C4-2B (cell line): ENCODE measurements around the gene ZNF532.

Experiments
- ZFX ChIP-seq: fragments of 450-650 bp; IDR thresholded peaks from 2 replicates; pipeline ENCODE4 v1.6.1; 2017
- TF ChIP-seq, protein P1 (sequence below): fragments of 450-650 bp; conservative IDR thresholded peaks from 2 replicates; pipeline ENCODE4 v1.5.1; 2017; ENCODE audit warnings: mild to moderate bottlenecking

DNA sequence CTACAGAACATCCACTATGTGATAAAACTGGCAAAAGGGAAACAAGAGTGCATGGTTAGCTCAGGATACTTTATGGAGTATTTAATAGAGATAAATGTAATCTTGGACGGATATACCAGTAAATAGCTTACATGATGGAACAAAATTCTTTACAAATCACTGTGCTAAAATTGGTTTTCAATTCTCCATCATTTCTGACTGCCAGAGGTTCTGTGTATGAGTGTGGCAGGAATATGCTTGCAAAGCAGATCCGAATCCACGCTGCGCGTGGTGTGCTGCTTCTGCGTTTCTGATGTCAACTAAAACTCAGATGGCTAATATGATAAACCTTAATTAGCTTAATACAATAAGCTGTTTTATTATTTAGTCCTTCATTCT, 2.1 kb downstream of the ZNF532 start:
- TF ChIP-seq, protein P1, sequence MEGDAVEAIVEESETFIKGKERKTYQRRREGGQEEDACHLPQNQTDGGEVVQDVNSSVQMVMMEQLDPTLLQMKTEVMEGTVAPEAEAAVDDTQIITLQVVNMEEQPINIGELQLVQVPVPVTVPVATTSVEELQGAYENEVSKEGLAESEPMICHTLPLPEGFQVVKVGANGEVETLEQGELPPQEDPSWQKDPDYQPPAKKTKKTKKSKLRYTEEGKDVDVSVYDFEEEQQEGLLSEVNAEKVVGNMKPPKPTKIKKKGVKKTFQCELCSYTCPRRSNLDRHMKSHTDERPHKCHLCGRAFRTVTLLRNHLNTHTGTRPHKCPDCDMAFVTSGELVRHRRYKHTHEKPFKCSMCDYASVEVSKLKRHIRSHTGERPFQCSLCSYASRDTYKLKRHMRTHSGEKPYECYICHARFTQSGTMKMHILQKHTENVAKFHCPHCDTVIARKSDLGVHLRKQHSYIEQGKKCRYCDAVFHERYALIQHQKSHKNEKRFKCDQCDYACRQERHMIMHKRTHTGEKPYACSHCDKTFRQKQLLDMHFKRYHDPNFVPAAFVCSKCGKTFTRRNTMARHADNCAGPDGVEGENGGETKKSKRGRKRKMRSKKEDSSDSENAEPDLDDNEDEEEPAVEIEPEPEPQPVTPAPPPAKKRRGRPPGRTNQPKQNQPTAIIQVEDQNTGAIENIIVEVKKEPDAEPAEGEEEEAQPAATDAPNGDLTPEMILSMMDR: no peak
- no peak for TF ChIP-seq ZFX
